T-helper 2 cell (primary cell): ENCODE measurements around the gene NCR2.

Experiments used
- DNase-seq, 5 experiments: peaks; one replicate each; pipeline versions ENCODE4 v3.0.0 to v3.0.0-alpha.2; 2012 to 2022

Gene NCR2

DNA sequence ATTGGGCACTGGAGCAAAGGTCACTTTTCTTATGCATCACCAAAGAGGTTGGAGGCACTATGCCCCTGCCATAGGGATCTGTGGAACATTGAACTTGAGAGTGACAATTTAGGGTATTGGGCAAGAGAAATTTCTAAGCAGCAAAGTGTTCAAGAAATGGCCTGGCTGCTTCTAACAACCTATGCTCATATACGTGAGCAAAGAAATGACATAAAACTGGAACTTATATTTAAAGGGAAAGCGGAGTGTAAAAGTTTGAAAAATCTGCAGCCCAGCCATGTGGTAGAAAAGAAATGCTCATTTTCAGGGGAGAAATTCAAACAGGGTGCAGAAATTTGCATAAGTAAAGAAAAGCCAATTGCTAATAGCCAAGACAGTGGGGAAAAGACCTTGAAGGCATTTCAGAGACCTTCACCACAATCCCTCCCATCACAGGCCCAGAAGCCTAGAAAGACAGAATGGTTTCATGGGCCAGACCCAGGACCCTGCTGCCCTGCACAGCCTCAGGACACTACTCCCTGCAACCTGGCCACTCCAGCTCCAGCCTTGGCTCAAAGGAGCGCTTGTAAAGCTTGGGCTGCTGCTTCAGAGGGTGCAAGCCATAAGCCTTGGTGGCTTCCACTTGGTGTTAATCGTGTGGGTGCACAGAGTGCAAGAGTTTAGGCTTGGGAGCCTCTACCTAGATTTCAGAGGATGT lies 24.4 kb downstream of the NCR2 start:
- no peak for DNase-seq

DNA sequence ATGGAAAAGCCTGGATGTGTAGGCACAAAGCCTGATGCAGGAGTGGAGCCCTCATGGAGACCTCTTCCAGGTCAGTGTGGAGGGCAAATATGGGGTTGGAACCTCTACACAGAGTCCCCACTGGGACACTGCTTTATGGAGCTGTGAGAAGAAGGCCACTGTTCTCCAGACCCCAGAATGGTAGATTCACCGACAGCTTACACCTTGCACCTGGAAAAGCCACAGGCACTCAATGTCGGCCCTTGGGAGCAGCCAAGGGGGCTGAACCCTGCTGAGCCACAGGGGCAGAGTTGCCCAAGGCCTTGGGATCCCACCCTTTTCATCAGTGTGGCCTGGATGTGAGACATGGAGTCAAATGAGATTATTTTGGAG lies 24.9 kb downstream of the NCR2 start:
- DNase-seq = no peak

DNA sequence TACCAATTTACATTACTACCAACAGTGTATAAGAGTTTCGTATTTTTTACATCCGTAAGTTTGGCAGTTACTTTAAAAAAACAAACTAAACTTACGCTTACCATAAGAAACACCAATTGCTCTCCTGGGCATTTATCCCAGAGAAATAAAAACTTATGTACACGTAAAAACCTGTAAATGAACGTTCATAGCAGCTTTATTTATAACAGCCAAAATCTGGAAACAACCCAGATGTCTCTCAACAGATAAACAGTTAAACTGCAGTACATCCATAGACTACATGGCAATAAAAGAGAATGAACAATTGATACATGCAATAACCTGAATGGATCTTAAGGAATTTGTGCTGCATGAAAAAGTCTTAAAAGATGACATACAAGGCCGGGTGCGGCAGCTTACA lies 30.7 kb downstream of the NCR2 start:
- no peak for DNase-seq

DNA sequence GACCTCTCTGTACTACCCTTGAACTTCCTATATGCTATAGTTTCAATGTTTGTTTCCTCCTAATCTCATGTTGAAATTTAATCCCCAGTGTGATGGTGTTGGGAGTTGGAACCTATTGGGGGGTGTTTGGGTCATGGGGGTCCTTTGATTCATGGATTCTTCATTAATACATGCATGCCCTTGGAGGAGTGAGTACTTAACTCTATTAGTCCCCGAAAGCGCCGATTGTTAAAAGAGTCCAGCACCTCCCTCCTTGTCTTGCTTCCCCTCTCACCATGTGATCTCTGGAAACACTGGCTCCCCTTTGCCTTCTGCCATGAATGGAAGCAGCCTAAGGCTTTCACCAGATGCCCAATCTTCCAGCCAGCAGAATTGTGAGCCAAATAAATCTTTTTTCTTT lies 31.7 kb downstream of the NCR2 start:
- DNase-seq = no peak

DNA sequence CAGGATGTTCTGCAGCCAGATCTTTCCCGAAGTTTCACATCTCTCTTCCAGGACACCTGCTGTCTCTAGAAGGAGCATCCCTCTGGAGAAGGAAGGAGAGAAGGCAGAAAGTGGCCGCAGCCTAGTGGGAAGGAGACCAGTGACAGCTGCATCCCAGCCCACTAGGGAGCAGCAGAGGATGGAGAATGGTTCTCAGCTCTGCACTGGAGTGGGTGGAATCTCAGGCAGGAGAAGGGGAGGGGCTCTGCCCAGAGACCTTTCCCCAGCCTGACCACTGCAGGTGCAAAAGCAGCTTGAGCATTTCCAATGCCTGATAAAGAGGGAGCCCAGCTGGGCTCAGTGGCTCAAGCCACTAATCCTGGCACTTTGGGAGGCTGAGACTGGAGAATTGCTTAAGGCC lies 32.3 kb downstream of the NCR2 start:
- DNase-seq = no peak

DNA sequence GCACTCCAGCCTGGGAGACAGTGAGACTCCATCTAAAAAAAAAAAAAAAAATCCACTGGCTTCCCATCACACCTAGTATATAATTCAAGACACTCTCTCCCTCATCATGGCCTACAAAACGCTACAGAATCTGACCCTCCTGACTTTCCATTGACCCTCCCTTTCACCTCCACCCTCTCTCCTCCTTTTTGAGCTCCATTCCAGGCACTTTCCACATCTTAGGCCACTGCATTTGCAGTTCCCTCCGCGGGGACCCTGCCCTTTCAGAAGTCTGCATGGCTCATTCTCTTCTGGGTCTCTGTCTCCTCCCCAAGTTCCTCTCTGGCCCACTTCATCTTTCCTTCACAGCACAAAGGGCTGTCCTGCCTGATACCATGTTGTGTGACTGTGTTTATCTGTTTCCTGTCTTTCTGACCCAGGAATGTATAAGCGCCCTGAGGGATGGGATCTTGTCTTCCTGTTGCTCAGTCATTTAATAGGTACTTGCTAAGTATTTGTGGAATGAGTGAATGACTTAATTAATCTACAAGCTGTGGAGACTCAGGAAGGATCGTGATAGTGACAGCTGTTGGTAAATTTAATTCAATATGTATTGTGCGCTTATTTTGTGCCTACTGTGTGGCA lies 35.2 kb downstream of the NCR2 start:
- no peak for DNase-seq

DNA sequence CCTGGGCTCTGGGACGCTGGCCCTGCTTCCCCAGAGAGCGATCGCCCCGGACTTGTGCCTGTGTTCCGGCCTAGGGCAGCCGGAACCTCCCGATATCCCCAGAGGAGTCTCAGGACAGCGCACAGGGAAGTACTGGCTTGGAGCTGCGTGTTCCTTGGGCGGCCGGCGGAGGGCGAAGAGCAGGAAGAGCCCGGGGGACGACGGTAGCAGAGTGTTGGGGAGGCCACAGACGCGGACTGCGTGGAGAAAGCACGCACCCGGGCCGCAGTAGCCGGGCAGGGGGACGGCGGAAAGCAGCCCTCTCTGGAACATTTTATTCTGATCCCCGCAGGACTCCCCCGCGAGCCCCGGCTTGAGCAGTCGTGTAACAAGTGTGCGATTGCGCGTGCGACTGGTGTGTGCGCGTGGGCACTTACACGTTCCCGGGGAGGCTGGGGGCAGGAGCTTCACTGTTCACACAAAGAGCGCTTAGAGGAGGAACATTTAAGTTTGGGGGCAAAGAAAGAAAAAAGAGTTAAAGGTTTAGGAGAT lies 36.1 kb downstream of the NCR2 start:
- DNase-seq = no peak

DNA sequence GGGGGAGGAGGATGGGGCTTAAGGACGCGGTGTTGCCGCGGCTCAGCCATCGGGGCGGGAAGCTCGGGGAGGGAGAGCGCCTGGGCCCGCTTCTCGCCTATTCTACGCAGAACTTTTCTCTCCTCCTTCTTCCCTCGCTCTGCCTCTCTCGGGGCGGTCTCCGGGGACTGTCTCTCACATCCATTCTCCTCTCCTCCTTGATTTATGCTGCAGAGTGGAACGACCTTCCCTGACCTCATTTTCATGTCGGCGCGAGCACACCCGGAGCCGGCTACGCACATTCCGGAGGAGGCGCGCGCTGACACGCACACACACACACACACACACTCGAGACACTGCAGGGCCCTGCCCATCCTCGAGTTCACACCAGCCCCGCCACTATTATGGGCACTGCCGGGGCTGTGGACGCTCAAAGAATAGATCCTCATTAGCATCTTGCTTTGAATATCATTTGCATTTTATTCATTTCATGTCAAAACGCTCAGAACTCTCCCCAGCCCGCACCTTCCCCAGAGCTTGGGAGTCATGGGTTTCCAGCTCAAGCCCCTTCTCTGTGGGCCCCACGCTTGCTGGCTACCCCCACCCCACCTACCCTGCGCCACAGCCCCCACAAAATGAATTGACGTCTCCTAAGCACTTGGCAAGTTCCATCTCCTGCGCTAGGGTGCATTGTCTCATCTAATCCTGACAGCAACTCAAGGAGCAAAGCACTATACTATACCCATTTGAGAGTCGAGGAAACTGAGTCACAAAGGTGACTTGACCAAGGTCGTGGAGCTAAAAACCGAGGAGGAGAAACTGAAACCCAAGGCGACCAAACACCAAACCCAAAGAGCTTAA lies 36.8 kb downstream of the NCR2 start:
- DNase-seq = peak in 1 of 5 experiments; percentile 29

DNA sequence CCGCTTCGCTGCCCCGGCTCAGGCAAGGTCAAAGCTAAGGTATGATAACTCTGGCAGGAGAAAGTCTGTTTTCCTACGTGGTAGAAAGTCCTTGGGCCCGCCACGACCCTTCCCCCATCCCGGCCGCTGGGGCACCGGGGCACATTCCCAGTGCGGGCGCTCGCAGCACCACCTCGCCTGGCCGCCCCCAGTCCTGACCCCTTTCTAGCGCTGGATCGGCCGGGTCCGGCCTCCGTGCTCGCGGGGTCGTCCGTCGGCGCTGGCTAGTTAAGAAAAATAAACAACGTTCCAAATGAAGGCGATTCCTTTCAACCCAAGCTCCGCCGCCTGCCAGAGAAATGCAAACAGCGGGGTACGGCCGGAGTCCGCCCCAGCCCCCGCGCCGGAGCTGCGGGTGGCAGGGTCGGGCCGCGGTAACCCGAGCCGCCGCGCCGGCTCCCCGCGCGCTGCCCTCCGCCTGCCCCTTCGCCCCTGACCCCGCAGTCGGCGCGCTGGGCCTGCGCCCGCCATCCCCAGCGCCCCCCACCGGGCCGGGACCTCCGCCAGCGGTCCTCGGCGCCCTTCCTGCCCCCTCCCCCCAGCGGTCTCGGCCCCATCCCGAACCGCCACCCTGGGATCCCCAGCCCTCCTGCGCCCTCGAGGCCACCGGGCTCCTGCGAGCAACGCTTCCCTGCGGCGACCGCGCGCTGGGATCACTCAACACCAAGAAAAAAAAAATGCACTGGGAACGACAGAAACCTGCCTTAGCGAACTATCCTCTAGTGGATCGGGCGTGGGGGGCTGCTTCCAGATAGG lies 37.6 kb downstream of the NCR2 start:
- no peak for DNase-seq

DNA sequence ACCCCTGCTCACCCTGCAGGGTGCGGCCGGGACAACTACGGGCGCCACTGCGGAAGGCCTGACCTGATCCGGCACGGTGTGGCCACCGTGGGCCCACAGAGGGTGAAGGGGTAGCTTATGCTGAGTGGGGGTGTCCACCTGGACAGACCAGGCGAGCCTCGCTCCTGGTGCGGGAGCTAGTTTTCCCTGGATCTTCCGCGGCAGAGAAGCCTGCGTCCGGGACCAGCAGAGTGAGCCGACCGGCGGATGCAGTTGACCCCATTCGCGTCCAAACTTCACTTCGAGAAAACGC lies 38.2 kb downstream of the NCR2 start:
- no peak for DNase-seq

DNA sequence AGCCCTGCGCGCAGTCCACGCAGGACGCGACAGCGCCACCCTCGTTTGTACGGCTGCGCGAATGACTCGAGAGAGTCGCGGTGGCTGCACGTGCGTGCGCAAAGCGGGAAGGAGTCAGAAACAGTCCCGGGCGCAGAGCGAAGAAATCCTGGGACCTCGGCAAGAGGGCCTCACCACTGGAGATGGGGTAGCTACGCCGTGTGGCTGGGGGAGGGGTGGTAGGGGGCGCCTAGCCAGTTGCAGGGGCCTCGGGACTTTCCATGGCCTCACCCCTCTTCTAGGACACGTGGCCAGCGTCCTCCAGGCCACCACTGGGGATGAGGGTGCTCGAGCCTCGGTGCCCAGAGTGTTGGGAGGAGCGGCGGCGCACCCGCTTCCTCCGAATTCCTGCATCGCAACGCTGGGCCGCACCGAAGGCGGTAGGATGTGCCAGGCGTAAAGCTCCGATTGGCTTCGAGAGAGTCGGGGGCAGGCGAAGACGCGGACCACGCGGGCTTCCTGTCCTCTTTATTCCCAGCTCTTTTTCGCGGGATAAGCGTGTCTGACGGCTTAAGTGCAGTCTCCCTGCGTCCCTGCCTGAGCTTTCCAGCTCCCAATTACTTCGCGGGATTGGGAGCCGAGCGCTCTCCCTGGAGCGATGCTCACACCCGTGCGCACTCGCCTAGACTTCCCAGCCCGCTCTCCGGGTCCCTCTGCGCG lies 38.7 kb downstream of the NCR2 start:
- DNase-seq = peak in 1 of 5 experiments; percentile 19

DNA sequence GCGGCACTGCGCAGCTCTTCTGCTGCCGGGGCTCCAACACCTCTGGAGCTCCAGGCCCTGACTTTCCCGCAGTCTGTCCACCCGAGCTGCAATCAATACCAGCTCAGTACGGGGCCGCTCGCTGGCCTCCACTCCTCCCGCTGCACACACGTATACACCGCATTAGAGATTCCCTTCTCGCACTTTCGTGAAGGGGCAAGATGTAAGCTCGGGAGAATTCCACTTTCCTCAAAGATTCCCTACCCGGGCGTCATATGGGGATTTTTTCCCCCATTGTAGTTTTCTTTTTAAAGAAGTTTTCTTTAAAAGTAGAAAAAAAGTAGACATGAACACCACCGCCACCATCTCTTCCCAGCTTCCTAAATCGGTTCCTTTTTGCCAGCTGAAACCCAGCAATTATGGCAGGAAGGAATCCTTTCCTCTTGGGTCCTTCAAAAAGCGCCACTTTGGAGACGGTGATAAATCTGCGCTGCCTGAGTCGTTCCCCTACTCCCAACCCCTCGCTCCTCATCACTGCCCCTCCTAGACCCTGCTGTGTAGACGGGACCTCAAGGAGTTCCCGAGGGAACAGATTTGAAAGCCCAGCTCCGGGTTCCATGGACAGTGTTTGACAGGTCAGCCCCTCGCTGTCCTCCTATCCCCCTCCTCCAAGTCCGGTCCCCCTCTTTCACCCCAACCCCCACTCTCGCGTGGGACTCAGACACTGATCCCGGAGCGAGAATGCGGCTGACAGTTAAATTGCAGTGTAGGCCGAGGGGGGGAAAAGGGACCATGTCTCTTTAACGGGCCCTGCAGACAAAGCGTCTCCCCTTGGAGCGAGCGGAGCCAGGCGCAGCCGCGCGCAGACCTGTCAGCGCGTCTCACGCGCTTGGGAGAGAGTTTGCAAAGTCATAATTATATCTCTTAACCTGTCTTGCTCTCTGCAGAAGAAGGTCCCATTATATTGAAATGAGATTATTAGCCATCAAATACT lies 39.5 kb downstream of the NCR2 start:
- no peak for DNase-seq

DNA sequence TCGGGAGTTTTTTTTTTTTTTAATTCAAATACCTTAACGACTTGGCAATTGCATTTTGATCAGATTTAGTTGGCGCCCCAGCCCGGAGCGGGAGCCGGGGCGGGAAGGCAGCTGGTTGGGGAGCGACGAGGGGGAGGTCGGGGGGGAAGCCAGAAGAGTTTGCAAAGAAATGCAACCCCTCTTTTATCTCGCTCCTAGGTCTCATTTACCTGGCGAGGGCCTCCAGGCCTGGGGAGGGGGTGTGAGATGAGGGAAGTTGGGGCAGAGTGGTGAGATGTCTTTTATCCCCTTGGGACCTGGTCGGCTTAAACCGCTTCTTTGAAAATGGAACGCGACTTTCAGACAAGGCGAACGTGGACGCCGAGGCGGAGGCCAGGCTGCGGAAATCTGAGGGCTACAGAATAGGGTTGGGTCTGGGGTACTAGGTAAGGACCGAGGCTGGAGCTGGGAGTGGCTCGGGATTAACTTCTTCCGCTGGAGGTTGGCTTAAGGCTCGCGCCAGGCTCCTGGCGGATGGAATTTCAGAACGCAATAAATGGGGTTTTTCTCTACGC lies 40.3 kb downstream of the NCR2 start:
- no peak for DNase-seq

DNA sequence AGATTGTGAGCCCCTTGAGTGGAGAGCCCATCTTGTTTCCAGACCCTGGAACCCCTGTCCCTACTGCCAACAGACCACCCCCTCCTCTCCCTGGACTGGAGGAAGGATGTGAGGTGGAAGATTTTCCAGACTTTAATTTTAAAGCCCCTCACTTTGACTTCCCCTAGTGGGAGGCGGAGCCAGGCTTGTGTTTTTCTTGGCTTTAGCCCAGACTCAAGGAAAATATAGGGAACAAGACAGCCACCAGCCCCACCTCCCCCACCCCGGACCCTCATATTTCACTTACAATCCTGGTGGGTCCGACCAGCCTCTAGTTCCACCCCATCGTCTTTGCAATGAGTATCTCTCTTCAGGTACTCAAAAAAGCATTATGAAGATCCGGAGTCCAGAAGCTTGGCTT lies 40.8 kb downstream of the NCR2 start:
- no peak for DNase-seq

DNA sequence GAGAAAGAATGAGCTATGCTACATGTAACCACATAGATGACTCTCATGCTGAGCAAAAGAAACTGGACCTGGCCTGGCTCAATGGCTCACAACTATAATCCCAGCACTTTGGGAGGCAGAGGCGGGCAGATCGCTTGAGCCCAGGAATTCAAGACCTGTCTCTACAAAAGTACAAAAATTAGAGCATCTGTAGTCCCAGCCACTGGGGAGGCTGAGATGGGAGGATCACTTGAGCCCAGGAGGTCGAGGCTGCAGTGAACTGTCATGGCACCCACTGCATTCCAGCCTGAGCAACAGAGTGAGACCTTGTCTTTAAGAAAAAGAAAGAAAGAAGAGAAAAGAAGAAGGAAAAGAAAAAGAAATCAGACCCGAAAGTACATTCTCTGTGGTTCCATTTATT lies 41.7 kb downstream of the NCR2 start:
- no peak for DNase-seq

DNA sequence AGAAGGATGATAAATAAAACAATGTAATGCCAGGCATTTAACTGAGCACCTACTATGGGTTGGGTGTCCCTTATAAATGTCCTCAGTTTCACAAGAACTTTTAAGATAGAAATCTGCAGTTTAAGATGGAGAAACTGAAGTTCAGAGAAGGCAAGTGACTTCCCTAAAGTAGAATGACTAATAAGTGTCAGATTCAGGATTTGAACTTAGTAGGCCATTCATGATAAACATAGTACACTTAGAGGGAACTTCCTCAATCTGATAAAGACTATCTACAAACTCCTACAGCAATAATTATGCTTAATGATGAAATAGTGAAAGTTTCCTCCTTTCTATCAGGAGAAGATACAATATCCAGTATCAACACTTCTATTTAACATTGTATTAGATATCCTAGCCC lies 43.9 kb downstream of the NCR2 start:
- no peak for DNase-seq

DNA sequence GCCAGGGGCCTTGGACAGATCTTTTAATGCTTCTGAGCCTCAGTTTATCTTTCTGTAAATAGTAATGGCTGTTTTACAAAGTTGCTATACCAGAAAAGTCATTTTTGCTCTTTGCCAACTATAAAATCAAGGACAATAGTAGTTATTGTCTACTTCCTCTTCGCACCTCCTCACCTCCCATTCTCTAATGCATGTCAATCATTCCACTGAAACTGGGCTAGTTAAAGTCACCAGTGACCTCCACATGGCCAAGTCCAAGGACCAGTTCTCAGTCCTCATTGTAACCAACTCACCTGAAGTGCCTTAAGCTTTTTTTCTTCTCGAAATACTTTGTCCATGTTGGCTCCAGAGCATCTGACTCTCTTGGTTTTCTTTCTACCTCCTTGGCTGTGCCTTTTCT lies 51.2 kb downstream of the NCR2 start:
- no peak for DNase-seq

DNA sequence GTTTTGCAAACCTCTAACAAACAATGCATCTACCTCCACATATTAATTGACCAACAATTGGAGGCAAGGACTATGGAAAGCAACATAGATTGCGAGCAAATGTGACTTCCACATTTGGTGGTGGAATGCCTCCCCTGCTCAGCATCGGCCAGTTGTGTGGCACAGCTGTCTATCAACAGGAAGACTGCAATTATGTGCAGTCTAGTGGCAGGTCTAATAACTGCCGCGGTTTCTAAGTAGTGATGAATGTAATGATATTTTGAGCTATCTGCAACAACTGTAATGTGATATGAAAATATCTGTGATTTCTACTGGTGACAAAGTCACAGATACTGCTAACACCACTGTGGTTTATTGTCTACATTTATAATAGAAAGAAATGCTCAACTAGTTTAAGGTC lies 56.8 kb downstream of the NCR2 start:
- DNase-seq = no peak

DNA sequence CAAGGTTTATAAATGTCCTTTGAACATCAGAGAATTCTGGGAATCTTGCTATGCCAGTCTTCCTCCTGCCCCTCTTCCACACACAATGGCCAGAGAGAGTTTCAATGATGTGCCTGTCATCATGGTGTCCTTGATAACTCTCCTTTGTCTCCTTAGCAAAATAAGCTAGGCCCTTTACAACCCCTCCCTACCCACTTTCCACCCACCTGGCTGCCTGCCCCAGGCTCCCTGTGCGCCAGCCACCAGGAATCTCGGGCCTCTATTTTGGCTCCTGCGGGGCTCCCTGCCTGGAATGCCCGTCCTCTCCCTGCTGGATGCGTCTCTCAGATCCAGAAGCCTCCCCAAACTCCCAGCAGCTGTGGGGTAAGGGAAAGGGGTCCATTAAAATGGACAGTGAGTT lies 60.9 kb downstream of the NCR2 start:
- no peak for DNase-seq

DNA sequence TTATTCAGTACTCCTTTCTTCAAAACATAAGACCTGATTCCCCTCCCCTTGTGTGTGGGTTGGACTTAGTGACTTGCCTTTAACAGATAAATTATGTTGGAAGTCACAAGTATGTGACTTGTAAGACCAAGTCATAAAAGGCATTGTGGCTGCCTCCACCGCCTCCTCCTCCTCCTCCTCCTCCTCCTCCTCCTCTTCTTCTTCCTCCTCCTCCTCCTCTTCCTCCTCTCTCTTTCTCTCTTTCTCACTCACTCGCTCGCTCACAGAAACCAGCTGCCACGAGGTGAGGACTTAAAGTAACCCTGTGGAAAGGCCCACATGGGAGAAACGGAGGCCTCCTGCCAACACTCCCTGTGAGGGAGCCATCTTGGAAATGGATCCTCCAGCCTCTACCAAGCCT lies 64.0 kb downstream of the NCR2 start:
- no peak for DNase-seq
